H9 (cell line): Measurements from ENCODE around the gene PDCD4. TPM values are rescaled to one million over a fixed set of nuclear protein-coding genes. Genes with fewer than 3 reads are reported as not detected.

Experiments used
- DNase-seq: peaks from one replicate; pipeline ENCODE4 v3.0.0-alpha.2; 2017
- H2AFZ ChIP-seq: one replicate; pipeline ENCODE4 v1.6.1; 2013; ENCODE audit warnings: mild to moderate bottlenecking, low read length, control low read depth, moderate library complexity
- H2AK5ac ChIP-seq: 2 replicates; pipeline ENCODE4 v1.6.1; 2013; ENCODE audit warnings: low read length, control low read depth, mixed read lengths; ENCODE audit not compliant: insufficient read length
- H2BK120ac ChIP-seq: one replicate; pipeline ENCODE4 v1.6.1; 2013; ENCODE audit warnings: low read depth, mild to moderate bottlenecking, low read length, control low read depth, inconsistent platforms; ENCODE audit not compliant: poor library complexity, severe bottlenecking
- H2BK12ac ChIP-seq: 2 replicates; pipeline ENCODE4 v1.6.1; 2013; ENCODE audit warnings: low read length, control low read depth, mixed read lengths, low read depth; ENCODE audit not compliant: insufficient read length
- H2BK15ac ChIP-seq: 2 replicates; pipeline ENCODE4 v1.6.1; 2013; ENCODE audit warnings: low read depth, low read length, control low read depth
- H2BK20ac ChIP-seq: one replicate; pipeline ENCODE4 v1.6.1; 2013; ENCODE audit warnings: low read depth, mild to moderate bottlenecking, low read length, control low read depth, inconsistent platforms; ENCODE audit not compliant: poor library complexity, severe bottlenecking
- H2BK5ac ChIP-seq: 2 replicates; pipeline ENCODE4 v1.6.1; 2013; ENCODE audit warnings: low read length, control low read depth, mixed read lengths; ENCODE audit not compliant: insufficient read length
- H3K14ac ChIP-seq: 2 replicates; pipeline ENCODE4 v1.6.1; 2013; ENCODE audit warnings: low read length, control low read depth; ENCODE audit not compliant: insufficient read depth
- H3K18ac ChIP-seq: 2 replicates; pipeline ENCODE4 v1.6.1; 2013; ENCODE audit warnings: low read depth, mild to moderate bottlenecking, mixed read lengths, low read length, control low read depth; ENCODE audit not compliant: insufficient read length
- H3K23ac ChIP-seq: 2 replicates; pipeline ENCODE4 v1.6.1; 2013; ENCODE audit warnings: low read length, control low read depth, mixed read lengths, low read depth; ENCODE audit not compliant: insufficient read length
- H3K23me2 ChIP-seq: 2 replicates; pipeline ENCODE4 v1.6.1; 2013; ENCODE audit warnings: low read depth, mild to moderate bottlenecking, mixed read lengths, low read length, control low read depth; ENCODE audit not compliant: insufficient read length, poor library complexity, severe bottlenecking
- H3K27ac ChIP-seq: 2 replicates; pipeline ENCODE4 v1.5.1; 2013; ENCODE audit warnings: low read length, control low read depth, mixed read lengths, low read depth; ENCODE audit not compliant: insufficient read length
- H3K27me3 ChIP-seq: 2 replicates; pipeline ENCODE4 v1.6.1; 2013; ENCODE audit warnings: low read length, control low read depth, inconsistent platforms; ENCODE audit not compliant: insufficient read depth
- H3K4ac ChIP-seq: 2 replicates; pipeline ENCODE4 v1.6.1; 2013; ENCODE audit warnings: low read depth, mild to moderate bottlenecking, control low read depth, inconsistent platforms, low read length, moderate library complexity
- H3K4me1 ChIP-seq: 2 replicates; pipeline ENCODE4 v1.6.1; 2013; ENCODE audit warnings: low read length, control low read depth, inconsistent platforms; ENCODE audit not compliant: insufficient read depth
- H3K4me2 ChIP-seq: 2 replicates; pipeline ENCODE4 v1.6.1; 2013; ENCODE audit warnings: low read length, control low read depth, mixed read lengths; ENCODE audit not compliant: insufficient read length, insufficient read depth
- H3K56ac ChIP-seq: 2 replicates; pipeline ENCODE4 v1.6.1; 2013; ENCODE audit warnings: low read depth, mild to moderate bottlenecking, mixed read lengths, low read length, control low read depth; ENCODE audit not compliant: insufficient read length
- H3K79me1 ChIP-seq: 2 replicates; pipeline ENCODE4 v1.6.1; 2013; ENCODE audit warnings: low read depth, mild to moderate bottlenecking, moderate library complexity, low read length, control low read depth, inconsistent platforms; ENCODE audit not compliant: insufficient read depth, poor library complexity, severe bottlenecking
- H3K79me2 ChIP-seq: 2 replicates; pipeline ENCODE4 v1.6.1; 2013; ENCODE audit warnings: low read length, control low read depth, inconsistent platforms; ENCODE audit not compliant: insufficient read depth
- H3K9ac ChIP-seq: 2 replicates; pipeline ENCODE4 v1.6.1; 2013; ENCODE audit warnings: low read length, control low read depth, mixed read lengths; ENCODE audit not compliant: insufficient read length; ENCODE audit errors: extremely low read depth
- H3K9me3 ChIP-seq: one replicate; pipeline ENCODE4 v1.6.1; 2013; ENCODE audit warnings: low read depth, low read length, inconsistent platforms; ENCODE audit not compliant: control insufficient read depth
- H3T11ph ChIP-seq: one replicate; pipeline ENCODE4 v1.6.1; 2013; ENCODE audit warnings: mild to moderate bottlenecking, low read length, control low read depth, inconsistent platforms
- H4K20me1 ChIP-seq: one replicate; pipeline ENCODE4 v1.6.1; 2013; ENCODE audit not compliant: control insufficient read depth, insufficient read length, insufficient read depth
- H4K5ac ChIP-seq: 2 replicates; pipeline ENCODE4 v1.6.1; 2013; ENCODE audit warnings: low read depth, mild to moderate bottlenecking, mixed read lengths, low read length, control low read depth; ENCODE audit not compliant: insufficient read length
- H4K8ac ChIP-seq: replicated peaks from 2 replicates; pipeline ENCODE4 v1.6.1; 2013; ENCODE audit warnings: low read length, control low read depth, mixed read lengths, low read depth; ENCODE audit not compliant: insufficient read length
- H4K91ac ChIP-seq: 2 replicates; pipeline ENCODE4 v1.6.1; 2013; ENCODE audit warnings: low read depth, mild to moderate bottlenecking, moderate library complexity, mixed read lengths, low read length, control low read depth; ENCODE audit not compliant: insufficient read length
- H3K27ac Mint-ChIP-seq, 3 experiments: 2 replicates in 2 of 3; 3 replicates in 1 of 3; pipeline ENCODE4 v1.8.0; 2020 to 2021; ENCODE audit warnings: mixed read lengths in 3 of 3, mild to moderate bottlenecking in 1 of 3, moderate library complexity in 1 of 3
- H3K27me3 Mint-ChIP-seq: 2 replicates; pipeline ENCODE4 v1.8.0; 2021; ENCODE audit warnings: low read depth, mild to moderate bottlenecking, moderate library complexity, mixed read lengths
- H3K36me3 Mint-ChIP-seq, 3 experiments: 2 replicates in 2 of 3; 3 replicates in 1 of 3; pipeline ENCODE4 v1.8.0; 2020 to 2021; ENCODE audit warnings: low read depth in 3 of 3, mixed read lengths in 3 of 3; ENCODE audit not compliant: insufficient read depth in 1 of 3
- H3K4me1 Mint-ChIP-seq, 2 experiments: 2 replicates each; pipeline ENCODE4 v1.8.0; 2020; ENCODE audit warnings: mixed read lengths in 2 of 2
- H3K4me3 Mint-ChIP-seq, 2 experiments: 2 replicates in 1 of 2; 3 replicates in 1 of 2; pipeline ENCODE4 v1.8.0; 2020 to 2021; ENCODE audit warnings: mild to moderate bottlenecking in 2 of 2, mixed read lengths in 2 of 2, moderate library complexity in 1 of 2
- H3K9me3 Mint-ChIP-seq, 2 experiments: 2 replicates in 1 of 2; 3 replicates in 1 of 2; pipeline ENCODE4 v1.8.0; 2020; ENCODE audit warnings: mild to moderate bottlenecking in 2 of 2, mixed read lengths in 2 of 2, moderate library complexity in 1 of 2
- WGBS: extraction: QIAGEN DNeasy Blood & Tissue Kit; methylation state at CpG from one replicate; pipeline ENCODE4 v1.1.7; 2013; ENCODE audit warnings: missing lambda C conversion rate, low lambda C conversion rate, mixed read lengths; ENCODE audit not compliant: insufficient read length; ENCODE audit errors: extremely low coverage; 5-methylcytosine and 5-hydroxymethylcytosine counted together
- total RNA-seq: library from RNA; stranded (reverse); gene quantifications from 2 replicates; pipeline ENCODE4 v1.2.1, GENCODE V29; 2021
- TF ChIP-seq, protein P1 (sequence below): fragments of 200-600 bp; sonication (generic); conservative IDR thresholded peaks from 3 replicates; pipeline ENCODE4 v1.8.0; 2021; ENCODE audit warnings: antibody characterized with exemption, mild to moderate bottlenecking

The PDCD4 gene
- total RNA-seq, 1 experiment from 2014 or later = 29.3 TPM

- TF ChIP-seq, protein P1, sequence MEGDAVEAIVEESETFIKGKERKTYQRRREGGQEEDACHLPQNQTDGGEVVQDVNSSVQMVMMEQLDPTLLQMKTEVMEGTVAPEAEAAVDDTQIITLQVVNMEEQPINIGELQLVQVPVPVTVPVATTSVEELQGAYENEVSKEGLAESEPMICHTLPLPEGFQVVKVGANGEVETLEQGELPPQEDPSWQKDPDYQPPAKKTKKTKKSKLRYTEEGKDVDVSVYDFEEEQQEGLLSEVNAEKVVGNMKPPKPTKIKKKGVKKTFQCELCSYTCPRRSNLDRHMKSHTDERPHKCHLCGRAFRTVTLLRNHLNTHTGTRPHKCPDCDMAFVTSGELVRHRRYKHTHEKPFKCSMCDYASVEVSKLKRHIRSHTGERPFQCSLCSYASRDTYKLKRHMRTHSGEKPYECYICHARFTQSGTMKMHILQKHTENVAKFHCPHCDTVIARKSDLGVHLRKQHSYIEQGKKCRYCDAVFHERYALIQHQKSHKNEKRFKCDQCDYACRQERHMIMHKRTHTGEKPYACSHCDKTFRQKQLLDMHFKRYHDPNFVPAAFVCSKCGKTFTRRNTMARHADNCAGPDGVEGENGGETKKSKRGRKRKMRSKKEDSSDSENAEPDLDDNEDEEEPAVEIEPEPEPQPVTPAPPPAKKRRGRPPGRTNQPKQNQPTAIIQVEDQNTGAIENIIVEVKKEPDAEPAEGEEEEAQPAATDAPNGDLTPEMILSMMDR = no peak
- Mint-ChIP-seq H3K4me1 (peaks cover 17 to 32% of the 10 kb centered on the region in 2 experiments), H3K4me3 (no peak overlapping the region), H3K9me3 (no peaks in the 10 kb centered on the region; a peak in 1 of 5 replicates), H3K27ac (no peak overlapping the region), H3K36me3 (peaks cover 0 to 4% (median 0%) of the 10 kb centered on the region in 3 experiments; a peak in 1 of 7 replicates), H3K27me3 (no peaks in the 10 kb centered on the region)
- Histone ChIP-seq H3K4me2 (no peak overlapping the region), H3K4ac (no peak overlapping the region), H3K23me2 (peaks cover 7% of the 10 kb centered on the region), H3K27ac (no peak overlapping the region), H3K9ac (no peak overlapping the region), H3T11ph (no peak overlapping the region), H4K5ac (no peak overlapping the region), H2BK15ac (no peak overlapping the region), H3K56ac (no peak overlapping the region), H3K79me2 (no peaks in the 10 kb centered on the region), H3K23ac (no peak overlapping the region), H3K9me3 (no peaks in the 10 kb centered on the region), H2AK5ac (no peak overlapping the region), H3K4me1 (no peaks in the 10 kb centered on the region; the same call in 1 of the 2 replicates), H4K20me1 (no peaks in the 10 kb centered on the region), H4K91ac (no peak overlapping the region), H4K8ac (no peak overlapping the region), H3K79me1 (no peaks in the 10 kb centered on the region), H3K14ac (no peak overlapping the region), H2BK120ac (no peak overlapping the region), H3K27me3 (no peaks in the 10 kb centered on the region), H2AFZ (no peak overlapping the region), H2BK20ac (no peak overlapping the region), H3K18ac (no peak overlapping the region), H2BK5ac (no peak overlapping the region), H2BK12ac (no peak overlapping the region)
- WGBS = no CpG with 5 or more reads among the region's 4 CpGs
- DNase-seq = no peak
Observed at GRCh38 chr10:110867807-110868465, 3.8 kb upstream of the PDCD4 start.
